Testis (tissue), 3 donors: ENCODE measurements around the gene MARS1. TPM values are rescaled to one million over a fixed set of nuclear protein-coding genes. Genes with fewer than 3 reads are reported as not detected.

Experiments
- DNase-seq: peaks from one replicate; pipeline ENCODE4 v3.0.0-alpha.2; 2019
- H3K27ac ChIP-seq, 2 donors: fragments of 200-600 bp; sonication (generic); one replicate each; pipeline ENCODE4 v1.5.1; 2019
- H3K27me3 ChIP-seq: fragments of 200-600 bp; sonication (generic); one replicate; pipeline ENCODE4 v1.5.1; 2019
- H3K36me3 ChIP-seq: fragments of 200-600 bp; sonication (generic); one replicate; pipeline ENCODE4 v1.5.1; 2017; ENCODE audit warnings: low read depth; ENCODE audit errors: missing control alignments
- H3K4me1 ChIP-seq: fragments of 200-600 bp; sonication (generic); one replicate; pipeline ENCODE4 v1.5.1; 2019
- H3K4me3 ChIP-seq, 2 donors: fragments of 200-600 bp; sonication (generic); one replicate each; pipeline ENCODE4 v1.5.1; 2017 to 2019
- H3K9me3 ChIP-seq: fragments of 200-600 bp; sonication (generic); one replicate; pipeline ENCODE4 v1.5.1; 2017
- POLR2A ChIP-seq: fragments of 450-650 bp; IDR thresholded peaks from one replicate; pipeline ENCODE4 v1.6.1; 2017; ENCODE audit warnings: antibody characterized with exemption, mild to moderate bottlenecking, moderate library complexity
- WGBS, 2 donors: methylation state at CpG; one replicate each; pipeline ENCODE4 v1.1.5; 2018; 5-methylcytosine and 5-hydroxymethylcytosine counted together
- intact Hi-C: fragments of 100-400 bp; cut with DNase I; formaldehyde crosslinking; loops from one replicate; pipeline ENCODE4 v1.15.1; 2023; ENCODE audit warnings: low total_unique reads
- polyA plus RNA-seq: library from polyadenylated mRNA; stranded (reverse); fragments of 350-450 nt; fragmentation: Illumina TruSeq; extraction: RNeasy Lipid Tissue Mini Kit (QIAGEN cat#74804); gene quantifications from one replicate; pipeline ENCODE4 v1.2.3, GENCODE V29; 2014; ENCODE audit warnings: low read depth, low replicate concordance; ENCODE audit not compliant: insufficient read depth
- total RNA-seq, 2 donors: library from RNA; depleted of rRNA; stranded (reverse); fragments of >200 nt; gene quantifications; one replicate each; pipeline ENCODE4 v1.2.3, GENCODE V29; 2016
- TF ChIP-seq, protein P1 (sequence below), 3 experiments: fragments of 450-650 bp in 2 of 3; fragments of 200-600 bp in 1 of 3; sonication (generic) in 1 of 3; IDR thresholded peaks; one replicate each; pipeline ENCODE4 v1.5.1; 2016 to 2019; ENCODE audit warnings: antibody characterized with exemption in 3 of 3, mild to moderate bottlenecking in 2 of 3, moderate library complexity in 1 of 3

The MARS1 gene
- total and polyA plus RNA-seq, 3 donors from 2014 or later = 90.6 to 144 (median 105) TPM

DNA sequence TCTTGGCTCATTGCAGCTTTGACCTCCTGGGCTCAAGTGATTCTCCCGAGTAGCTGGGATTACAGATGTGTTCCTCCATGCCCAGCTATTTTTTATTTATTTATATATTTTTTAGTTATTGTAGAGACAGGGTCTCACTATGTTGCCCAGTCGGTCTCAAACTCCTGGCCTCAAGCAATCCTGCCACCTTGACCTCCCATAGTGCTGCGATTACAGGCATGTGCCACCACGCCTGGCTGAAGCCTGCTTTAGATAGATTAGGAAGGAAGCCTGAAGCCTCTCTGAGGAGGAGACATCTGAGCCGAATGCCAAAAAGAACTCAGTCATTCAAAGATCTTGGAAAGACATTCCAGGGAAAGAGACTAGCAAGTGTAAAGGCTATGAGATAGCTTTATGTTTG lies 43.1 kb upstream of the MARS1 start:
- Histone ChIP-seq H3K36me3 (no peaks in the 10 kb centered on the region), H3K27ac (no peak overlapping the region), H3K4me3 (no peak overlapping the region), H3K4me1 (no peaks in the 10 kb centered on the region), H3K27me3 (no peaks in the 10 kb centered on the region), H3K9me3 (no peaks in the 10 kb centered on the region)
- intact Hi-C loops = no loop called here
- TF ChIP-seq, protein P1, sequence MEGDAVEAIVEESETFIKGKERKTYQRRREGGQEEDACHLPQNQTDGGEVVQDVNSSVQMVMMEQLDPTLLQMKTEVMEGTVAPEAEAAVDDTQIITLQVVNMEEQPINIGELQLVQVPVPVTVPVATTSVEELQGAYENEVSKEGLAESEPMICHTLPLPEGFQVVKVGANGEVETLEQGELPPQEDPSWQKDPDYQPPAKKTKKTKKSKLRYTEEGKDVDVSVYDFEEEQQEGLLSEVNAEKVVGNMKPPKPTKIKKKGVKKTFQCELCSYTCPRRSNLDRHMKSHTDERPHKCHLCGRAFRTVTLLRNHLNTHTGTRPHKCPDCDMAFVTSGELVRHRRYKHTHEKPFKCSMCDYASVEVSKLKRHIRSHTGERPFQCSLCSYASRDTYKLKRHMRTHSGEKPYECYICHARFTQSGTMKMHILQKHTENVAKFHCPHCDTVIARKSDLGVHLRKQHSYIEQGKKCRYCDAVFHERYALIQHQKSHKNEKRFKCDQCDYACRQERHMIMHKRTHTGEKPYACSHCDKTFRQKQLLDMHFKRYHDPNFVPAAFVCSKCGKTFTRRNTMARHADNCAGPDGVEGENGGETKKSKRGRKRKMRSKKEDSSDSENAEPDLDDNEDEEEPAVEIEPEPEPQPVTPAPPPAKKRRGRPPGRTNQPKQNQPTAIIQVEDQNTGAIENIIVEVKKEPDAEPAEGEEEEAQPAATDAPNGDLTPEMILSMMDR (IDR thresholded peaks at IDR 0.05) = no peak
- TF ChIP-seq POLR2A = no peak
- no peak for DNase-seq
- 79 to 81% methylated on average over 5 of the region's 5 CpGs for WGBS, 2 donors

- intact Hi-C loops = no loop called here
- H3K27me3 ChIP-seq = no peaks in the 10 kb centered on the region
- no peak overlapping the region for H3K27ac ChIP-seq
- no peak for DNase-seq
- 95 to 98% methylated on average over 6 of the region's 6 CpGs for WGBS, 2 donors
- H3K4me3 ChIP-seq = no peak overlapping the region
- no peaks in the 10 kb centered on the region for H3K9me3 ChIP-seq
- H3K4me1 ChIP-seq = peaks cover 5% of the 10 kb centered on the region
- H3K36me3 ChIP-seq = no peaks in the 10 kb centered on the region
- no peak for TF ChIP-seq POLR2A
- TF ChIP-seq, protein P1 (IDR thresholded peaks at IDR 0.05) = no peak
Measured at GRCh38 chr12:57446292-57446960, 41.4 kb upstream of the MARS1 start.

DNA sequence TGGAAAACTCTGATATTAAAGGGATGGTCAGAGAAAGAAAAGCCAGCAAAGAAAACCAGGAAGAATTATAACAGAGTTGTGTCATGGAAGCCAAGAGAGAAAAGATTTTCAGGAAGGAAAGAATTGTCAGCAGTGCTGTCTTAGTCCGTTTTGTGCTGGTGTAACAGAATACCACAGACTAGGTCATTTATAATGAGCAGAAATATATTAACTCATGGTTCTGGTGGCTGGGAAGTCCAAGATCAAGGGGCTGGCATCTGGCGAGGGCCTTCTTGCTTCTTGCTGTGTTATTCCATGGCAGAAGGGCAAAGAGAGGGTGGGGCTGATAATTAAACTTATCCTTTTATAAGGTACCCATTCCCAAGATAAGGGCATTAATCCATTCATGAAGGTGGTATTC lies 39.2 kb upstream of the MARS1 start:
- intact Hi-C loops = no loop called here
- Histone ChIP-seq H3K9me3 (no peaks in the 10 kb centered on the region), H3K4me1 (peaks cover 13% of the 10 kb centered on the region), H3K27me3 (no peaks in the 10 kb centered on the region), H3K27ac (no peak overlapping the region), H3K4me3 (no peak overlapping the region), H3K36me3 (no peaks in the 10 kb centered on the region)
- WGBS, 2 donors = 88 to 95% methylated on average over 2 of the region's 2 CpGs
- TF ChIP-seq POLR2A = no peak
- TF ChIP-seq, protein P1 (IDR thresholded peaks at IDR 0.05) = no peak
- DNase-seq = no peak

DNA sequence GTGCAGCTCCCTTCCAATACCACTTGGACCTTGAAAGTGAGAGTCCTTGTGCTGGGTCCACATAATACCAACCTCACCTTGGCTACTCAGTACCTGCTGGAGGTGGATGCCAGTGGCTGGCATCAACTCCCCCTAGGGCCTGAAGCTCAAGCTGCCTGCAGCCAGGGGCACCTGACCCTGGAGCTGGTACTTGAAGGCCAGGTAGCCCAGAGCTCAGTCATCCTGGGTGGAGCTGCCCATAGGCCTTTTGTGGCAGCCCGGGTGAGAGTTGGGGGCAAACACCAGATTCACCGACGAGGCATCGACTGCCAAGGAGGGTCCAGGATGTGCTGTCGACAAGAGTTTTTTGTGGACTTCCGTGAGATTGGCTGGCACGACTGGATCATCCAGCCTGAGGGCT lies 38.5 kb upstream of the MARS1 start:
- no peak overlapping the region for H3K27ac ChIP-seq
- H3K4me3 ChIP-seq = no peak overlapping the region
- DNase-seq = no peak
- TF ChIP-seq, protein P1 (IDR thresholded peaks at IDR 0.05) = no peak
- TF ChIP-seq POLR2A = no peak
- 99% methylated on average over 7 of the region's 7 CpGs; no CpG with 5 or more reads in 1 of the 2 donors for WGBS, 2 donors
- intact Hi-C loops = no loop called here
- H3K4me1 ChIP-seq = peaks cover 13% of the 10 kb centered on the region
- no peaks in the 10 kb centered on the region for H3K36me3 ChIP-seq
- no peaks in the 10 kb centered on the region for H3K27me3 ChIP-seq
- H3K9me3 ChIP-seq = no peaks in the 10 kb centered on the region

GRCh38 chr12:57450057-57450456 lies 37.8 kb upstream of the MARS1 start:
- H3K9me3 ChIP-seq = no peaks in the 10 kb centered on the region
- no peak overlapping the region for H3K4me3 ChIP-seq
- peaks cover 13% of the 10 kb centered on the region for H3K4me1 ChIP-seq
- 98 to 100% methylated on average over 3 of the region's 3 CpGs for WGBS, 2 donors
- no peak overlapping the region for H3K27ac ChIP-seq
- TF ChIP-seq POLR2A = no peak
- TF ChIP-seq, protein P1 (IDR thresholded peaks at IDR 0.05) = no peak
- H3K27me3 ChIP-seq = no peaks in the 10 kb centered on the region
- DNase-seq = no peak
- H3K36me3 ChIP-seq = no peaks in the 10 kb centered on the region
- intact Hi-C loops = no loop called here
